HK-2 (cell line): ENCODE results near the gene FYB2.

Experiments
- DNase-seq: peaks from one replicate; pipeline ENCODE4 v3.0.0-alpha.2; 2018; ENCODE audit not compliant: unreplicated experiment

FYB2 gene, protein sequence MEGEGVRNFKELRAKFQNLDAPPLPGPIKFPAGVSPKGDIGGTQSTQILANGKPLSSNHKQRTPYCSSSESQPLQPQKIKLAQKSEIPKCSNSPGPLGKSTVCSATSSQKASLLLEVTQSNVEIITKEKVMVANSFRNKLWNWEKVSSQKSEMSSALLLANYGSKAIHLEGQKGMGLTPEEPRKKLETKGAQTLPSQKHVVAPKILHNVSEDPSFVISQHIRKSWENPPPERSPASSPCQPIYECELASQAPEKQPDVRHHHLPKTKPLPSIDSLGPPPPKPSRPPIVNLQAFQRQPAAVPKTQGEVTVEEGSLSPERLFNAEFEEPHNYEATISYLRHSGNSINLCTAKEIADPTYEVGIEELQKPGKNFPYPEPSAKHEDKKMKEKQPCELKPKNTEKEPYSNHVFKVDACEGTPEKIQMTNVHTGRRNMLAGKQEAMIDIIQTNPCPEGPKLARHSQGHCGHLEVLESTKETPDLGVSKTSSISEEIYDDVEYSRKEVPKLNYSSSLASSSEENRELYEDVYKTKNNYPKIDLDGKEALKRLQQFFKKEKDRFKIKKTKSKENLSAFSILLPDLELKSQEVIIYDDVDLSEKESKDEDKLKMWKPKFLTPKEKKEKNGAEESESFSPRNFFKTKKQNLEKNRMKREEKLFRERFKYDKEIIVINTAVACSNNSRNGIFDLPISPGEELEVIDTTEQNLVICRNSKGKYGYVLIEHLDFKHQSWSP

GRCh38 chr1:56819387-56819899 is at the start of gene FYB2:
FYB2 (minus strand) TSS chr1:56819404; CDS start chr1:56819290, 114 bp downstream.
- DNase-seq, result no peak

- no peak for DNase-seq
These were observed 49.6 kb upstream of the FYB2 start for GRCh38 chr1:56868761-56869160.

DNA sequence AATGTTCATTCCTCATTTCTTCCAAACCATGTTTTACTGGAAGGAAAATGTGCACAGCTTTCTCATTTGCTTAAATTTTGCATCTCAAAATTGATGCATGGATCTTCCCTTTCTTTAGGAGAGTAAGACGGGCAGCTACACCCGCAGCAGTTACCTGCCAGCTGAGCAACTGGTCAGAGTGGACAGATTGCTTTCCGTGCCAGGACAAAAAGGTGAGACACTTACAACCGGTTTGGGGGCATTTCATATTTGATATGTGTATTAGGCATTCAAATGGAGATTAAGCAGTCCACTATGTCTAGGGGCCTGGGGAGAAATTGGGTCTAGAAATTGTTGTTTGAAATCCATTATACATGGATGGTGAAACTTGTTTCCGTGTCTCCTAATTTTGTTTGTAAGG is 48.3 kb upstream of the FYB2 start:
- no peak for DNase-seq

- DNase-seq, result no peak
These were observed 47.5 kb upstream of the FYB2 start for GRCh38 chr1:56866656-56867055.

- DNase-seq, result no peak
These were observed 45.2 kb upstream of the FYB2 start for GRCh38 chr1:56864430-56864829.

GRCh38 chr1:56863265-56863992 is 44.2 kb upstream of the FYB2 start:
- DNase-seq, result no peak

DNA sequence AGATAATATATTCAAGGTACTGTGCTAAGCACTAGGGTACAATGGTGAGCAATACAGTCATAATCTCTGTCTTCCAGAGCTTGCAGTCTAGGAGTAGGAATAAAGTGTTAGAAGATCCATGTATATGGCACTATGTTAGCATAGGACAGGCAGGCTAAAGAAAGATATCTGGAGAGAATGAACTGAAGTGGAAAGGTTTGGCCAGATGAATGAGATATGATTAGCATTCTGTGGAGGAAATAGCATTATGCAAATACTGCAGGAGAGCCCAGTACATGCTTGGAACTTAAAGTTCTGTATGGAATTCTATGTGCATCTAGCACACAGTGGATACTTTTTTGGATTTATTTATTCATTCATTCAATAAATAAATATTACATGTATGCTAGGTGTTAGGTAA is 40.1 kb upstream of the FYB2 start:
- no peak for DNase-seq

- DNase-seq, result no peak
These were observed 37.0 kb upstream of the FYB2 start for GRCh38 chr1:56856186-56856585.

GRCh38 chr1:56855190-56855589 is 36.0 kb upstream of the FYB2 start:
- DNase-seq, result no peak

- DNase-seq, result no peak
These were observed 35.4 kb upstream of the FYB2 start, which contains the start of gene C8A for GRCh38 chr1:56854521-56855099. C8A (plus strand) TSS chr1:56854797; CDS start chr1:56854902, 105 bp downstream.

DNA sequence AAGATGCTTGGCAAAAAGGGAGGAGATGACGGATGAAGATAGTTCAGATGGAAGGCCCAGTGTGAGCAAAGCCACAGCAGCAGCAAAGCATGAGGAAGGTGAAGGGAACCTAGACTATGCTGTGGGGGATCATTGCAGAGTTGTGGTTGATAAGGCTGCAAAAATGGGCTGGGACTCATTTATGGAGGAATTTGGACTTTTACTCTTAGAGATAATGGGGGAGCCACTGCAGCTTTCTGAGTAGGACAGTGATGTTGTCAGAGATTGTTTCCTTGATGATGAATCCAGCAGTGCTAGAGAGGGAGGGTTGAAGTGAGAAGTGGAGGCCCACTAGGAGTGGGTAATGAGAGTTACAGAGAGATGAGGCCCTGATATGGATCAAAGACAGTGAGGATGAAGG is 33.3 kb upstream of the FYB2 start:
- DNase-seq, result no peak

GRCh38 chr1:56850922-56851321 is 31.7 kb upstream of the FYB2 start:
- no peak for DNase-seq

- no peak for DNase-seq
These were observed 31.2 kb upstream of the FYB2 start for GRCh38 chr1:56850411-56850810.

DNA sequence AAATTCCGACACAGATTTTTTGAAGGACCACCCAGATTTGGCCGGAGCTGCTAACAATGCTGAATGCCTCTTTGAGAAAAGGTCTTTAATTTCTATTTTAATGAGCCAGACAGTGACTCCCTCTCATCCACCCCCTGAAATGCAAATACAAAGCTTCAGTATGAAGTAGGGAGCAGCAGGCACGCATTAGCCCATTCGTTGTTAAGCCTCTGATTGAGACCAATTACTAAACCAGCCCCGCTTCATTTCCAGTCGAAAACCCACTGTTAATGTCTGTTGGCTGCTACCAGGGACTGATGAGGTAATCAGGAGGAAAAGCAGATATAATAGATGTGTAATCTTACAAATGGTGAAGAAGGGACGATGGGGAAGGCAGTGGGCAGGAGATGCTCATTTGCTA is 30.5 kb upstream of the FYB2 start:
- no peak for DNase-seq

GRCh38 chr1:56845343-56845742 is 26.1 kb upstream of the FYB2 start:
- DNase-seq, result no peak

DNA sequence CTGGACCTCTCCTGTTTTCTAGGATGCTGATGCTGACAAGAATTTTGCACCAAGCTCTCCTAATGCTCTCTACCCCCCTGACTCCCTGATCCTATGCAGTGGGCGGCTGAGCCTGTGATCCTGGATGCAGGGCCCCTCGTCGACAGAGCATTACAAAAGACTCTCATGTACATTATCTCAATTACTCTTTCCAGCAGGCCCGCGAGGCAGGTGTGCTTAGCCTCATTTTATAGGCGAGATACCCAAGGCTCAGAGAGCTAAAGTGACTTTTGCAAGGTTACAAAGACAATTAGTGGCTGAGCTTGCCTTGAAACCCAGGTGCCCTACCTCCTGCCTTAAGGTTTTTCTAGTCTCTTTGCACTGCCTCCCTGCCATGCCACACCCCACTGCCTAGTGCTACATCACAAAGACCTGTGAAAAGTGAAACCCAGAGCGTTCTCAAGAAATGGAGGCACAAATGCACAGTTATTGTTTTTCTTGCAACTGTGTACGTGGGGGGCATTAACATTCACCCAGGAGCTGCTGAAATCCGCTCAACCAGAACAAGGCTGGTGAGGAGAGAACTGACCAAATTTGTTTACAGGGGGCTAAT is 25.4 kb upstream of the FYB2 start:
- DNase-seq, result no peak

DNA sequence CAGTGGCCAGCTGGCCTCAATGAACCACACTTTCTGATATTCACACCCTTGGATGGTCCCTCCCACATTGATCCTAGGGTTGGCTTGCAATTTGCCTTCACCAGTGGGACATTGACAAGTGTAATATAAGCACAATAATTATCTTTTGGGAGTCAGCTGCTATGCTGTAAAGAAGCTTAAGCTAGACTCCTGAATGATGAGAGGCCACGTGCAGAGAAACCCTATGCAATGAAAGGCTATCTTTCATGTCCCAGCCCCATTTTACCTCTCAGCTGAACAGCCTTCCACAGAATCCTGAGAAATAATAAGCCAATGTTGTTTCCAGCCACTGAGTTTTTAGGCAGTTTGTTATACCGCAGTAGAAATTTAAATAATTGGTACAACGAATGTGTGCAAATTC is 24.3 kb upstream of the FYB2 start:
- DNase-seq, result no peak

DNA sequence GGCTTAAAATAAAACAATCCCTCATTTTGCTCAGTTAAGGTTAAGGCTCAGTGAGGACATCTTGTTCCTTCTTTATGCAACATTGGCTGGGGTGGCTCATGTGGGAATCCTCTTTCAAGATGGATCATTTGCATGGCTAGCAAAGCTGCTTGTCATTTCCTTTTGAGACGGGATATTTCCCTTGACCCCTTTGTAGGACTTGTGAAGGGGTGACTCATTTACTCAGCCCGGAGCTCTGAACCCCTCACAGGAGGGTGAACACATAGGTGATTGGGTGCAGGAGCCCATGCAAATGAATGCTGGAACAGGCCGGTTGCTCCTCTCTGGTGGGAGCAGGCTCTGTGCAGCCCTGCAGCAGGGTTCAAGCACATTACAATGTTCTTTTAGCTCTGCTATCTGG is 19.6 kb upstream of the FYB2 start:
- no peak for DNase-seq

- no peak for DNase-seq
These were observed 18.2 kb upstream of the FYB2 start for GRCh38 chr1:56837244-56837939.

DNA sequence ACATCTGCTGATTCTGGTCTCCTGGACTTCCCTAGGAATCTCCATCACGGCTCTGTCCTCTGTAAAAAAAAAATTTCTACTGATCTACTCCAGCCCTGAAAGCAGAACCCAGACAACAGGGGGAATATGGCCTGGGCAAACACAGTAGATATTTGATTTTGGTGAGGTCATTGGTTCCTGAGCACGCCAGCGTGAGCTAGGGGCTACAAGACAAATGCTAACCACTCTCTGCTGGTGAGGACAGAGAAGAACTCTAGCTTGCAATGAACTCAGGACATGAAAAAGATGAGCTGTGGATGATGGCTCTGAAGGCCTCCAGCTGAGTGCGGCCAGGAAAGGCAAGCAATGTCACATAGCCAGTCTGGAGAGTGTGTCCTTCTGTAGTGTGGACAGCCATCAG is 17.2 kb upstream of the FYB2 start:
- no peak for DNase-seq

DNA sequence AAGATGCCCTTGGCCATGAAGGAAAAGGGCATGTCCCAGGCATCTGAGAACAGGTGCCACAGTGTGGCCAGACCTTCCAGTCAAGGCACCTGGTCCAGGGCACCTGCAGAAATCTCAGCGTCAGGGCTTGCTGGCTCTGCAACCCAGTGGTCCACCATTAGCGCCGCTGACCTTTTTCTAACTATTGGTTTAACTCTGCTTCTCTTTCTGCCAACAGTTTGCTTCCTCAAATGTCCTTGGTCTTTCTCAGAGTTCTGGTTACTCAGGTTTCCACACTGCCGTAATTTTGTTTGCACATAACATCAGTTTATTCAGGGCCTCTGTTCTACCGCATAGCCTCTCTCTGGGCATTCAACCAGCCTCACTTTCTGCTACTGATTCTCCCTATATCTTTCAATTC is 16.5 kb upstream of the FYB2 start:
- DNase-seq, result no peak
